ENCODE results near the gene PRDM15.

The PRDM15 gene

GRCh38 chr21:41823906-41824305, 55.2 kb downstream of the PRDM15 start:
- H3K4me3 ChIP-seq (ENCODE audit: low read depth, low read length): no peak overlapping the region
- POLR2A ChIA-PET: no interaction called here
- no peak for TF ChIP-seq CTCF (IDR thresholded peaks at IDR 0.05; ENCODE audit: insufficient read depth, low read length, missing control alignments)
- CTCF ChIA-PET: interaction anchor here (1.2 to 1.5 kb wide), 2 partner anchors 212 to 213 kb away, joined by 3 to 5 read pairs; no protein-coding TSS in a partner anchor
- DNase-seq (ENCODE audit: low read depth, low spot score): no peak

- H3K4me3 ChIP-seq (ENCODE audit: low read depth, low read length): no peak overlapping the region
- CTCF ChIA-PET: interaction anchor here (1.2 to 1.5 kb wide), 2 partner anchors 211 to 213 kb away, joined by 3 to 5 read pairs; no protein-coding TSS in a partner anchor
- no peak for DNase-seq (ENCODE audit: low read depth, low spot score)
- TF ChIP-seq CTCF (IDR thresholded peaks at IDR 0.05; ENCODE audit: insufficient read depth, low read length, missing control alignments): no peak
- POLR2A ChIA-PET: no interaction called here
These were observed 56.0 kb downstream of the PRDM15 start for GRCh38 chr21:41823166-41823565.

- POLR2A ChIA-PET: no interaction called here
- no peak overlapping the region for H3K4me3 ChIP-seq (ENCODE audit: low read depth, low read length)
- DNase-seq (ENCODE audit: low read depth, low spot score): no peak
- CTCF ChIA-PET: interaction anchor here (8.1 kb wide), 1 partner anchor 210 kb away, joined by 256 read pairs; no protein-coding TSS in a partner anchor
- no peak for TF ChIP-seq CTCF (IDR thresholded peaks at IDR 0.05; ENCODE audit: insufficient read depth, low read length, missing control alignments)
These were observed 57.2 kb downstream of the PRDM15 start for GRCh38 chr21:41821756-41822431.

GRCh38 chr21:41821081-41821755, 57.9 kb downstream of the PRDM15 start:
- H3K4me3 ChIP-seq (ENCODE audit: low read depth, low read length): no peak overlapping the region
- ChIA-PET POLR2A (no interaction called here), CTCF (interaction anchor here (8.1 kb wide), 1 partner anchor 209 kb away, joined by 256 read pairs; no protein-coding TSS in a partner anchor)
- DNase-seq (ENCODE audit: low read depth, low spot score): no peak
- TF ChIP-seq CTCF (IDR thresholded peaks at IDR 0.05; ENCODE audit: insufficient read depth, low read length, missing control alignments): no peak

GRCh38 chr21:41820384-41821080, 58.6 kb downstream of the PRDM15 start:
- ChIA-PET CTCF (interaction anchor here (0.9 to 8.1 kb wide), 2 partner anchors 26 to 208 kb away, joined by 3 to 256 read pairs; no protein-coding TSS in a partner anchor), POLR2A (no interaction called here)
- TF ChIP-seq CTCF (IDR thresholded peaks at IDR 0.05; ENCODE audit: insufficient read depth, low read length, missing control alignments): no peak
- no peak overlapping the region for H3K4me3 ChIP-seq (ENCODE audit: low read depth, low read length)
- no peak for DNase-seq (ENCODE audit: low read depth, low spot score)

- DNase-seq (ENCODE audit: low read depth, low spot score): no peak
- ChIA-PET CTCF (interaction anchor here (0.9 to 8.1 kb wide), 2 partner anchors 27 to 208 kb away, joined by 3 to 256 read pairs; no protein-coding TSS in a partner anchor), POLR2A (no interaction called here)
- H3K4me3 ChIP-seq (ENCODE audit: low read depth, low read length): no peak overlapping the region
- TF ChIP-seq CTCF (IDR thresholded peaks at IDR 0.05; ENCODE audit: insufficient read depth, low read length, missing control alignments): no peak
These were observed 59.3 kb downstream of the PRDM15 start for GRCh38 chr21:41819856-41820281.

Measured in AG04449 (cell line).